Uterus (tissue), 4 donors: ENCODE results near the gene ACTA2. TPM values are rescaled to one million over a fixed set of nuclear protein-coding genes. Genes with fewer than 3 reads are reported as not detected.

Source experiments
- DNase-seq, 2 donors: peaks; one replicate each; pipeline ENCODE4 v3.0.0-alpha.2; 2019 to 2020
- H3K27ac ChIP-seq, 2 donors: fragments of 200-600 bp; sonication (generic); 1 replicate in 1 of 2; 2 replicates in 1 of 2; pipeline ENCODE4 v1.5.1; 2016 to 2018
- H3K27me3 ChIP-seq, 2 donors: fragments of 200-600 bp; sonication (generic); one replicate each; pipeline ENCODE4 v1.5.1; 2018 to 2019; ENCODE audit warnings: control low read depth in 1 of 2
- H3K36me3 ChIP-seq, 2 donors: fragments of 200-600 bp; sonication (generic); one replicate each; pipeline ENCODE4 v1.5.1; 2019; ENCODE audit warnings: control low read depth in 1 of 2
- H3K4me1 ChIP-seq, 2 donors: fragments of 200-600 bp; sonication (generic); one replicate each; pipeline ENCODE4 v1.5.1; 2018 to 2019; ENCODE audit warnings: control low read depth in 1 of 2
- H3K4me3 ChIP-seq, 2 donors: fragments of 200-600 bp; sonication (generic); 1 replicate in 1 of 2; 2 replicates in 1 of 2; pipeline ENCODE4 v1.5.1; 2018 to 2019; ENCODE audit warnings: mild to moderate bottlenecking in 1 of 2
- H3K9me3 ChIP-seq, 2 donors: fragments of 200-600 bp; sonication (generic); one replicate each; pipeline ENCODE4 v1.5.1; 2019; ENCODE audit warnings: control low read depth in 1 of 2
- CTCF ChIP-seq, 4 experiments: fragments of 200-600 bp in 2 of 4; fragments of 450-650 bp in 2 of 4; sonication (generic) in 2 of 4; IDR thresholded peaks; one replicate each; pipeline ENCODE4 v1.5.1; 2016 to 2019; ENCODE audit warnings: antibody characterized with exemption in 4 of 4, mild to moderate bottlenecking in 2 of 4, moderate library complexity in 1 of 4
- POLR2A ChIP-seq, 2 donors: fragments of 450-650 bp; IDR thresholded peaks; one replicate each; pipeline ENCODE4 v1.6.1; 2016; ENCODE audit warnings: antibody characterized with exemption in 2 of 2, mild to moderate bottlenecking in 1 of 2, moderate library complexity in 1 of 2
- intact Hi-C: fragments of 100-400 bp; cut with DNase I; formaldehyde crosslinking; loops from one replicate; pipeline ENCODE4 v1.15.1; 2023; ENCODE audit warnings: low total_unique reads
- total RNA-seq, 4 donors: library from RNA; depleted of rRNA in 3 of 4; stranded (reverse); fragments of >200 nt in 3 of 4; gene quantifications; one replicate each; pipeline versions ENCODE4 v1.1.0 to v1.2.4, GENCODE V29; 2014 to 2023
- donor health status: DM: yes; HTN: yes; CAD: no.

The ACTA2 gene
- total RNA-seq, 4 donors from 2014 or later, result 2,685 to 5,347 (median 3,837) TPM

GRCh38 chr10:88995156-88995876 lies 42.7 kb upstream of the ACTA2 start:
- Histone ChIP-seq H3K27ac (peak overlapping the region; percentile 55 to 99), H3K4me3 (peak overlapping the region in 1 of 2 donors; percentile 25)

GRCh38 chr10:88994019-88994418 lies 41.4 kb upstream of the ACTA2 start:
- H3K27me3 ChIP-seq, result no peaks in the 10 kb centered on the region
- H3K4me1 ChIP-seq, result no peaks in the 10 kb centered on the region
- TF ChIP-seq CTCF (IDR thresholded peaks at IDR 0.05), result no peak
- no peak for TF ChIP-seq POLR2A (IDR thresholded peaks at IDR 0.05)
- peak overlapping the region in 1 of 2 donors; percentile 86 for H3K4me3 ChIP-seq
- H3K27ac ChIP-seq, result peak overlapping the region; percentile 99
- no peak for DNase-seq
- no peaks in the 10 kb centered on the region for H3K36me3 ChIP-seq
- H3K9me3 ChIP-seq, result no peaks in the 10 kb centered on the region
- intact Hi-C loops, result no loop called here

More at GRCh38 chr10:88995156-88995876, 42.7 kb upstream of the ACTA2 start:
- intact Hi-C loops, result no loop called here
- no peaks in the 10 kb centered on the region for H3K27me3 ChIP-seq
- no peaks in the 10 kb centered on the region for H3K36me3 ChIP-seq
- no peak for TF ChIP-seq CTCF (IDR thresholded peaks at IDR 0.05)
- H3K9me3 ChIP-seq, result no peaks in the 10 kb centered on the region
- no peak for DNase-seq
- H3K4me1 ChIP-seq, result no peaks in the 10 kb centered on the region

- no peaks in the 10 kb centered on the region for H3K4me1 ChIP-seq
- no peaks in the 10 kb centered on the region for H3K36me3 ChIP-seq
- no peak for DNase-seq
- H3K9me3 ChIP-seq, result no peaks in the 10 kb centered on the region
- no peaks in the 10 kb centered on the region for H3K27me3 ChIP-seq
- TF ChIP-seq CTCF (IDR thresholded peaks at IDR 0.05) (no peak), POLR2A (IDR thresholded peaks at IDR 0.05) (no peak)
- H3K27ac ChIP-seq, result peak overlapping the region; percentile 99
- H3K4me3 ChIP-seq, result peak overlapping the region; percentile 86
- intact Hi-C loops, result no loop called here
Measured at GRCh38 chr10:88992921-88993524, 40.5 kb upstream of the ACTA2 start.

- Histone ChIP-seq H3K9me3 (no peaks in the 10 kb centered on the region), H3K27me3 (no peaks in the 10 kb centered on the region), H3K4me1 (no peaks in the 10 kb centered on the region), H3K36me3 (no peaks in the 10 kb centered on the region), H3K27ac (peak overlapping the region; percentile 99), H3K4me3 (peak overlapping the region; percentile 86)
- DNase-seq, result no peak
- TF ChIP-seq POLR2A (IDR thresholded peaks at IDR 0.05), result no peak
- intact Hi-C loops, result no loop called here
Measured at GRCh38 chr10:88991899-88992320, 39.3 kb upstream of the ACTA2 start.

- intact Hi-C loops, result no loop called here
- Histone ChIP-seq H3K36me3 (no peaks in the 10 kb centered on the region), H3K4me1 (no peaks in the 10 kb centered on the region)
Measured at GRCh38 chr10:88991161-88991898, 38.8 kb upstream of the ACTA2 start.

More at GRCh38 chr10:88991161-88991898, 38.8 kb upstream of the ACTA2 start:
- no peaks in the 10 kb centered on the region for H3K27me3 ChIP-seq
- TF ChIP-seq CTCF (IDR thresholded peaks at IDR 0.05), result peak in 2 of 4 experiments; percentile 15 to 17
- TF ChIP-seq POLR2A (IDR thresholded peaks at IDR 0.05), result peak; percentile 50 to 60
- peak; percentile 85 to 86 for DNase-seq
- peak overlapping the region; percentile 99 for H3K27ac ChIP-seq
- peak overlapping the region; percentile 86 for H3K4me3 ChIP-seq
- H3K9me3 ChIP-seq, result no peaks in the 10 kb centered on the region
